Effector CD4-positive, alpha-beta T cell (primary cell): ENCODE data around the gene LHPP.
A peak's percentile ranks its signal among the peaks of the same experiment; 100 is the strongest.

Source experiments
- DNase-seq: peaks from one replicate; pipeline ENCODE4 v3.0.0-alpha.2; 2020

LHPP gene

GRCh38 chr10:124648738-124649137 lies 187.1 kb downstream of the LHPP start:
- peak; percentile 51 for DNase-seq

DNA sequence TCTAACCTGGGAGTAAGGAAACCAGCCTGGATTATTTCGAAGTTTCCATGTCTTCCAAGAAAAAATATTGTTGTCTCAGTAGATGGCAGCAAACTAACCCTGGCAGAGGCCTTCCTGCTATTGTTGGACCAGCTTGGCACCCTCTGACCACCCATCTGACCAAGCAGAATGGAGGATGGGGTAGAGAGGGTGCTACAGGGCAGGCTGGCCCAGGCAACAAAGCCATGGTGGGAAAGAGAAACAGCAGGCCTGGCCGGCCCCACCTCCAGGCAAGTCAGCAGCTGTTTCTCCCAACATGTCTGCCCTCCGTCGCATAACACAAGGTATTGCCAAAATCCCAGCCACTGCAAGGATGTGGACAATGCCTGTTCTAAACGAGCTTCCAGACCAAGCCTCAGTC lies 187.6 kb downstream of the LHPP start:
- DNase-seq, result no peak

- DNase-seq, result no peak
Measured at GRCh38 chr10:124650263-124650662, 188.6 kb downstream of the LHPP start.

DNA sequence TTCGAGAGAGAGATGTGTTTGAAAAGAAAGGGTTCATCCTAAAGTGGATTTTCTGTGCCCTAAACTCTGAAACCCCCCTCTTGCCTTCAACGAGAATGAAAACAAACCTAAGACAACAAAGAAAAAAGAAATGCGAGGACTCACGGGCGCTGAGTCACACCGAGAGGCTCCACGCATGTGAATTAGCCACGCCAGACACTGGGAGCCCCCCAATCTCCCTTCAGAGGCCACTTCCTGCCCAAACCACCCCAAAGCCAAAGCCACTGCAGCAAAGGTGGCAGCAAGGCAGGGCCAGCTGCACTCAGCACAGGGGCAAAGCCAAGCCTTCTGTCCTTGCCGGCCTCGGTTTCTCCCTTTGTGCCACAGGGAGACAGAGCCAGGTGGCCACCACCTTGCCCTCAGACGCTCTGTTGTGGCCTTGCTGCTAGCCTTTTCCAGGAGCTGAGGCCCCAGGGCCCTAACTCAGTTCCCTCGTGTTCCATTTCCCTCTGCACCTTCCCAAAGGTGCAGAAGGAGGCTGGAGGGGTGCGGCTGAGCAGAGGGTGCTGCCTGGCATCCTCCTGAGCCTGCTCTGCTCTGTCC lies 189.3 kb downstream of the LHPP start:
- DNase-seq, result peak; percentile 67

- no peak for DNase-seq
Measured at GRCh38 chr10:124651402-124651891, 189.8 kb downstream of the LHPP start.

DNA sequence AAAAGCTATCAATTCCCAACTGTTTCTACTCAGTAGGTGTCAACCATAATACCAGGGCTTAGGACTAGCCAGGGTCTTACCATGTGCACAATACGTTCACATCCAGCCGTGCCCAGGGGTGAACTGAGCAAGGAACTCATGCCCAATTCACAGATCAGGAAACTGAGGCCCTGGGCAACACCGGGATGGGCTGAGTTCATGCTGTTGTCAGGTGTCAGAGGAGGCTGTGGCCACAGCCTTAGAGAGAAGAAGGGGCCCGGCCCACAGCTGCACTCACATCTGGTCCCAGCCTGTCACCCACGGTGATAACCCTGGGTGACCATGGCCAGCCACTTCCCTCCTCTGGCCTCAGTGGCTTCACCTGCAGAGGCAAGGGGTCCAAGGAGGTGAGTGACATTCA lies 190.6 kb downstream of the LHPP start:
- no peak for DNase-seq

GRCh38 chr10:124652701-124653100 lies 191.1 kb downstream of the LHPP start:
- DNase-seq, result no peak

GRCh38 chr10:124653311-124653710 lies 191.7 kb downstream of the LHPP start:
- no peak for DNase-seq

DNA sequence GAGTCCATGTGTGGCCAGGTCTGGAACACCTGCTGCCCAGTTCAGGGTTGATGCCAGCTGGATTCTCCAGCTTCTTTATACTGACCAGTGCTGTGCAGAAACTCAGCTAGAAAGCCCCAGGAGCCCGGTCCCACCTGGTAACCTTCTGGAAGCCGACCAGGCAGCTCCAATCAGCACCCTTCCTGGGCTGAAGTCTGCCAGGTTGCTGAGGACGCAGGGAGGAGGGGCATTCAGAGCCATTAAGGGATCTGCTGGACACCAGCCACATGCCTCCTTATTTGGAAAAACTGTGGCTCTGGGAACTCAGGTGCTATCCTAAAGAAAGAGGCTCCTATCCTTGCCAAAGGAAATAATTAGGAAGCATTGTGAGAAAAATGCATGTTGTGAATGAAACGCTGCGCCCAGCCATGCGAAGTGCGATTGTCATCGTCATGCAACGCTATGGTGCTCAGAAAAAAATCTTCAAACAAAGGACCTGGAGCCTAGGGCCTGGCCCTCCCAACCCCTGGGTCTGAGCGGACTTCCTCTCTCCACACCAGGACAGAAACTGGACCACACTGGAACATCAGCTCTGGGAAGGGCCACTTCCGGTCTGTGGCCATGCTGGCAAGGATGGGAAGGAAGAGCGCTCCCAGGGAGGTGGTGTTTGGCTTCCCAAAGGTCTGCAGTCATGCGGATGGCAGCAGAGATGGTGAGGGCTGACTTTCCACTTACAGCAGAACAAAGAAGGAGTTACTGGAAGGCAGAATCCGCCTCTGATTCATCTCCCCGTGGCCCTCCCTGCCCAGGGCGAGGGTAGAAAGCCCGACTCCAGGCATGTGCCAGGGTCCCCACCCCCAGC lies 192.4 kb downstream of the LHPP start:
- no peak for DNase-seq

DNA sequence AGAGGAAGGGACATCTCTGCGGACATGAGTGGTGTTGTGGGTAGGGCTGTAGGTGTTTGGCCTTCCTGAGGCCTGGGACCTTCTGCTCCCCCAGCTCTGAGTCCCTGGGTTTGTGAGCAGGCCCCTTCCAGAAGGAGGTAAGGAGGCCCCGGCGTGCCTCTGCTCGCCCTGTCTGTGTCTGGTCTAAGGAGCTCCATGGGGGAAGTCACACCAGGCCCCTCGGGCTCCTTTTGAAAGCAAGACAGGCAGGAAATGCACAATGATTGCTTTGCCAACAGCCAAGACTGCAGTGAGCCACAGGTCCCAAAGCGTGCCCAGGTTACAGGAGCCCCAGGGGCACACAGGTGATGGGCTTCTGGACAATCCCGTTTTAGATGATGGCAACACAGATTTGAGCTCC lies 193.1 kb downstream of the LHPP start:
- no peak for DNase-seq

GRCh38 chr10:124655191-124656112 lies 193.8 kb downstream of the LHPP start:
- no peak for DNase-seq

DNA sequence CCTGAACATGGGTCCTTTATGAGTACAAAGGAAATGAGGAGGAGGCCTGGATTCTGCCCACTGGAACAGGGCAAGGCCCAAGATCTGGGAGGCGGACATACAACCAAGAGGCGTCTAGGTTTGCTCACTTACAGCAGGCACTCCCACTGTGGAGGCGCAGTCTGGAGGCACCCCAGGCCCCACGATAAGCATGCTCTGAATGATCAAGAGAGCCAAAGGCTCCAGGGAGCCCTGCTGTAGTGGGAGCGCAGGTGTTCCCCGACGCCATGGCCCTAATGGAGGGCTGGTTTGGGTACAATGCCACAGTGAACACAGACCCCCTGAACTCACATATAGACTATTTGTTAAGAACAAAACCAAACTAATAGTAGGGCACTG lies 194.5 kb downstream of the LHPP start:
- no peak for DNase-seq

DNA sequence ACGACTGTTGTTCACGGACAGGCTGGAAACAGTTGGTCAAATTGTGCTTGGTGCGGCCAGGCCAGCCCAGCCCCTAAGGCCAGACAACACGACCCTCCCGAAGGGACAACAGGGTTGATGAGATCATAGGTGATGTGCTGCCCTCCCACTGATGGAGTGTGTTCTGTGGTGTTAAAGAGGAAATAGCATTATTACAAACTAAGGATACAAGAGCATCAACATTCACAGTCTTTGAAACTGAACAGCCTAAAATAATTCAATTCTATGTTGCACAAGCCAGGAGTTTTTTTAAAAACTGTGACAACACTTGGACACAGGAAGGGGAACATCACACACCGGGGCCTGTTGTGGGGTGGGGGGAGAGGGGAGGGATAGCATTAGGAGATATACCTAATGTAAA lies 194.9 kb downstream of the LHPP start:
- DNase-seq, result no peak

- DNase-seq, result peak; percentile 27
Measured at GRCh38 chr10:124657806-124658205, 196.2 kb downstream of the LHPP start.

GRCh38 chr10:124658591-124659242 lies 197.1 kb downstream of the LHPP start:
- DNase-seq, result no peak

GRCh38 chr10:124659380-124659779 lies 197.8 kb downstream of the LHPP start:
- DNase-seq, result no peak

- DNase-seq, result no peak
Measured at GRCh38 chr10:124660404-124661125, 198.9 kb downstream of the LHPP start.

GRCh38 chr10:124661660-124662180 lies 200.1 kb downstream of the LHPP start:
- DNase-seq, result no peak

- no peak for DNase-seq
Measured at GRCh38 chr10:124663228-124663627, 201.6 kb downstream of the LHPP start.
